ENCODE measurements around the gene FAM120A. TPM values are rescaled to one million over a fixed set of nuclear protein-coding genes. Genes with fewer than 3 reads are reported as not detected.
A peak's percentile ranks its signal among the peaks of the same experiment; 100 is the strongest.

FAM120A gene
- total RNA-seq, 4 donors from 2014 or later = 56.5 to 82.3 (median 65.7) TPM

- WGBS, 2 donors = 94 to 96% methylated on average over 4 of the region's 4 CpGs
- no peak overlapping the region for H3K27ac ChIP-seq
- no peak for DNase-seq
- no peaks in the 10 kb centered on the region for H3K27me3 ChIP-seq
- intact Hi-C loops (cut with DNase I) = no loop called here
- no peak overlapping the region for H3K4me3 ChIP-seq
- no peaks in the 10 kb centered on the region for H3K9me3 ChIP-seq
- TF ChIP-seq CTCF (IDR thresholded peaks at IDR 0.05) = no peak
- TF ChIP-seq POLR2A (IDR thresholded peaks at IDR 0.05) = no peak
- peaks cover 7 to 25% (median 13%) of the 10 kb centered on the region in 3 donors for H3K4me1 ChIP-seq
- peaks cover 0 to 44% (median 21%) of the 10 kb centered on the region in 3 donors for H3K36me3 ChIP-seq
Measured at GRCh38 chr9:93447655-93448054, 3.8 kb upstream of the FAM120A start.

GRCh38 chr9:93451849-93452709 lies 594 bp downstream of the FAM120A start:
- DNase-seq = no peak
- no peak for TF ChIP-seq POLR2A (IDR thresholded peaks at IDR 0.05)
- TF ChIP-seq CTCF (IDR thresholded peaks at IDR 0.05) = peak in 3 of 6 experiments; percentile 8 to 44 (median 18)
- Histone ChIP-seq H3K4me3 (peak overlapping the region; percentile 72 to 93 (median 86)), H3K27me3 (no peaks in the 10 kb centered on the region), H3K4me1 (peaks cover 21 to 51% (median 30%) of the 10 kb centered on the region in 3 donors), H3K36me3 (peaks cover 0 to 29% (median 13%) of the 10 kb centered on the region in 3 donors), H3K27ac (peak overlapping the region; percentile 97 to 100 (median 98)), H3K9me3 (no peaks in the 10 kb centered on the region)
- intact Hi-C loops (cut with DNase I) = loop anchor here (5.0 kb wide), 1 partner anchor 115 kb away; no protein-coding TSS in a partner anchor
- 0% methylated on average over 10 to 16 of the region's 92 CpGs for WGBS, 2 donors

GRCh38 chr9:93452710-93453046 lies 1.2 kb downstream of the FAM120A start:
- H3K4me3 ChIP-seq = peak overlapping the region; percentile 72 to 93 (median 86)
- intact Hi-C loops (cut with DNase I) = loop anchor here (5.0 kb wide), 1 partner anchor 115 kb away; no protein-coding TSS in a partner anchor
- H3K27ac ChIP-seq = peak overlapping the region; percentile 97 to 100 (median 98)
- H3K36me3 ChIP-seq = peaks cover 0 to 23% (median 7%) of the 10 kb centered on the region in 3 donors
- H3K27me3 ChIP-seq = no peaks in the 10 kb centered on the region
- H3K9me3 ChIP-seq = no peaks in the 10 kb centered on the region
- DNase-seq = no peak
- WGBS, 2 donors = 0% methylated on average over 10 of the region's 10 CpGs
- TF ChIP-seq CTCF (IDR thresholded peaks at IDR 0.05) = no peak
- no peak for TF ChIP-seq POLR2A (IDR thresholded peaks at IDR 0.05)
- H3K4me1 ChIP-seq = peaks cover 21 to 54% (median 30%) of the 10 kb centered on the region in 3 donors

GRCh38 chr9:93453047-93453914 lies 1.8 kb downstream of the FAM120A start, which contains the start of gene FAM120AOS:
Gene FAM120AOS (minus strand): TSS chr9:93453581. CDS start chr9:93452709, 872 bp downstream.
- peak within 1 kb of the TSS; percentile 97 to 100 (median 98) for H3K27ac ChIP-seq
- peaks cover 0 to 17% (median 1%) of the 10 kb centered on the region in 3 donors for H3K36me3 ChIP-seq
- WGBS, 2 donors = 0 to 1% methylated on average over 22 to 23 of the region's 34 CpGs
- H3K9me3 ChIP-seq = no peaks in the 10 kb centered on the region
- intact Hi-C loops (cut with DNase I) = loop anchor here (5.0 kb wide), 1 partner anchor 114 kb away; no protein-coding TSS in a partner anchor
- DNase-seq = peak; percentile 61
- no peaks in the 10 kb centered on the region for H3K27me3 ChIP-seq
- H3K4me3 ChIP-seq = peak within 1 kb of the TSS; percentile 72 to 93 (median 86)
- peaks cover 21 to 59% (median 32%) of the 10 kb centered on the region in 3 donors for H3K4me1 ChIP-seq
- TF ChIP-seq POLR2A (IDR thresholded peaks at IDR 0.05) (peak in 3 of 4 donors; percentile 38 to 78 (median 63)), CTCF (IDR thresholded peaks at IDR 0.05) (no peak)

Data from esophagus squamous epithelium (tissue), 5 donors.